ENCODE results near the gene ANTXRL. TPM values are rescaled to one million over a fixed set of nuclear protein-coding genes. Genes with fewer than 3 reads are reported as not detected.
A peak's percentile ranks its signal among the peaks of the same experiment; 100 is the strongest.
"Not testable (repeated sequence)": the region's sequence is repeated elsewhere in the genome, so short reads cannot be mapped to it uniquely, and the experiment has no call there.

Gene ANTXRL
- total RNA-seq, 1 donor from 2014 or later, result not detected

GRCh38 chr10:46250481-46250880 lies 36.3 kb upstream of the ANTXRL start:
- intact Hi-C loops (cut with micrococcal nuclease), result loop anchor here (2.0 kb wide), 1 partner anchor 60 kb away; no protein-coding TSS in a partner anchor
- Mint-ChIP-seq H3K36me3 (ENCODE audit: low read depth) (peaks cover 15% of the 10 kb centered on the region), H3K27me3 (no peaks in the 10 kb centered on the region), H3K4me3 (no peak overlapping the region), H3K9me3 (no peaks in the 10 kb centered on the region), H3K27ac (no peak overlapping the region), H3K4me1 (no peaks in the 10 kb centered on the region)
- no peak for DNase-seq

DNA sequence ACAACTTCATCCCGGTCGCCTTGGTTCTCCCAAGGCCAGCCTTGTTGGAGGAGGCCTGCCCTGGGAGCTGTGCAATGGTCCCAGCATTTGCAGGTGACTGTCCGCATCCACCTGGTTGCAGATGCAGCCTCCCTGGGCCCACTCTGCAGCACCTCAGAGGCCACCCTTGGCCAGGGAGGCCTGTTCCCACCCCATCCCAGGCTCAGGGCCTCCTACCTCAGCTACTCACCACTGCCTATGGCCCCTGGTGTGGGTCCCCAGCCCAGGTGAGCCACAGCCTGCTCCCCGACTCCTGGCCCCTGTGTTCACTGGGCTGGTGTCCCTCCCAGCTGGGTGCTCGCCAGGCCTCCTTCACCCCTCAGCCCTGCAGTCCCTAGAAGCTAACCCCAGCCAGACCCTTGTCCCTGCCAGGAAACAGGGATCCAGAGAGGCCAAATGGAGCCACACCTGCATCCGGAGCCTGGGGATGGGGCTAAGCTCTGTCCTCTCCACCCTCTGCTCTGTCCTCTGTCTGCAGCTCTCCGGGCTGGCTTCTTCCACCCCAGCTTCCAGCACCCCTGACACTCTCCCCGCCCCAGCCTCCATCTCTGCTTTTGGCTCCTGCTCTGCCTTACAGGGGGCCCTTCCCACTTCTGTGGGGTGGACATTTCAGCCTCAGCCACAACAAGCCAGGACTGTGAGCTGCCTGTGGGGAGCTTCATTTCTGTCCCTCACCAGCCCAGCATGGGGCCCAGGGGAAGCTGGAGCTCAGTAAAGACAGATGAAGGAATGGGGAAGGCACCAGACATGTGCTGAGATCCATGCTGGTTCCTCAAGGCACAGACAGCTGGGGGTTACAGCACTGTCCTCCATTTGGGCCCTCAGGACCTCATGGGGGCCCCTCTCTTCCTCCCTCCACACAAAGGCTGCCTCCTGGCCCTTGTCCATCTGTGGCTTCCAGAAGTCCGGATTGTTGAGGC lies 35.6 kb upstream of the ANTXRL start:
- intact Hi-C loops (cut with micrococcal nuclease), result loop anchor here (2.0 kb wide), 1 partner anchor 60 kb away; no protein-coding TSS in a partner anchor
- no peak for DNase-seq

GRCh38 chr10:46251857-46252847 lies 34.6 kb upstream of the ANTXRL start:
- Mint-ChIP-seq H3K9me3 (no peaks in the 10 kb centered on the region), H3K36me3 (ENCODE audit: low read depth) (peaks cover 17% of the 10 kb centered on the region), H3K4me3 (no peak overlapping the region), H3K27me3 (no peaks in the 10 kb centered on the region), H3K4me1 (peaks cover 2% of the 10 kb centered on the region), H3K27ac (no peak overlapping the region)
- no peak for DNase-seq
- intact Hi-C loops (cut with micrococcal nuclease), result loop anchor here (2.0 kb wide), 1 partner anchor 59 kb away; no protein-coding TSS in a partner anchor

More for the DNA sequence above, 35.6 kb upstream of the ANTXRL start:
- H3K27ac Mint-ChIP-seq, result no peak overlapping the region
- peaks cover 17% of the 10 kb centered on the region for H3K36me3 Mint-ChIP-seq (ENCODE audit: low read depth)
- H3K9me3 Mint-ChIP-seq, result no peaks in the 10 kb centered on the region
- no peaks in the 10 kb centered on the region for H3K27me3 Mint-ChIP-seq
- H3K4me3 Mint-ChIP-seq, result no peak overlapping the region
- H3K4me1 Mint-ChIP-seq, result peaks cover 2% of the 10 kb centered on the region

DNA sequence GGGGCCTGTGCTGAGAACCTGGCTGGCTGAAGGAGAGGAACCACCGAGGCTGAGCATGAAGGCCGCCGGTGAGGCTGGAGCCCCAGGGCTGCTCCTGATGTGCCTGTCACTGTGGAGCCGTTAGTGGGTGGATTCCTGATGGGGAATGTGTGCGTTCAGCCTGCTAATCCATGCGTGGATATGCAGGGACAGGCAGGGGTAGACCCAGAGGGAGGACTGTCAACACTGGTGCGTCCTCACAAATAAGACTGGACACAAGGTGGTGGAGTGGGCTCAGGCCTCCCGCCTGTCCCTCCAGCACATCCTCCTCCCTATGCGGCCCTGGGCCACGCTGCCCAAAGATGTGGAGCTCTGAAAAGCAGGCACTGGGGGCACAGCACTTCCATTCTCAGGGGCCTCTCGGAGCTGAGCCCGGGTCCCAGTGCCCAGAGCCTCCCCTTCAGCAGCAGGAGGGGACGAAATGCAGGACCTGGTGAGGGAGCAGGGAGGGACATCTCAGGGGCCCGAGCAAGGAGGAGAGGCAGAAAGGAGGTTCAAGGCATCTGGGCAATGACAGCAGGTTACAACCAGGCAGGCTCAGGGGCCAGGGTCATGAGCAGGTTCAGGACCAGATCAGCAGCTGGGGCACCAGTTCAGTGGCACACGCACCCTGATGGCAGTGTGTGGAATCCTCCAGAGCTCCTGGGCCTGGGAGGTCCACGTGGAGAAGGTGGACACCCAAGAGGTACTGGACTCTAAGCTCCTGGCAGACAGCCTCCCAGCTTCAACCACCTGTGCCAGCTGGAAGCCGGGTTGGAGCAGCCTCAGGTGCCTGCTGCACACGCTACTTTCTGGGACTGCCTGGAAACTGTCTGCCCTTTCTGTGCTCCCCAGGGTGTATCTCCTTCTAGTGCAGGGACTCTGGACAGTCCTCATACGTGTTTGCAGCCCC lies 33.5 kb upstream of the ANTXRL start:
- no peak for DNase-seq
- Mint-ChIP-seq H3K9me3 (no peaks in the 10 kb centered on the region), H3K4me1 (peaks cover 2% of the 10 kb centered on the region), H3K27me3 (no peaks in the 10 kb centered on the region), H3K27ac (no peak overlapping the region), H3K4me3 (no peak overlapping the region), H3K36me3 (ENCODE audit: low read depth) (peaks cover 22% of the 10 kb centered on the region)
- intact Hi-C loops (cut with micrococcal nuclease), result no loop called here

- Mint-ChIP-seq H3K4me3 (no peak overlapping the region), H3K27me3 (no peaks in the 10 kb centered on the region), H3K27ac (no peak overlapping the region), H3K9me3 (no peaks in the 10 kb centered on the region), H3K4me1 (peaks cover 5% of the 10 kb centered on the region), H3K36me3 (ENCODE audit: low read depth) (peaks cover 23% of the 10 kb centered on the region)
- no peak for DNase-seq
- intact Hi-C loops (cut with micrococcal nuclease), result no loop called here
Measured at GRCh38 chr10:46254007-46254383, 32.8 kb upstream of the ANTXRL start.

GRCh38 chr10:46254467-46254866 lies 32.3 kb upstream of the ANTXRL start:
- peak; percentile 36 for DNase-seq
- Mint-ChIP-seq H3K4me3 (no peak overlapping the region), H3K36me3 (ENCODE audit: low read depth) (peaks cover 23% of the 10 kb centered on the region), H3K4me1 (peaks cover 5% of the 10 kb centered on the region), H3K27ac (no peak overlapping the region), H3K9me3 (no peaks in the 10 kb centered on the region), H3K27me3 (no peaks in the 10 kb centered on the region)
- intact Hi-C loops (cut with micrococcal nuclease), result no loop called here

- intact Hi-C loops (cut with micrococcal nuclease); H3K4me3 Mint-ChIP-seq; H3K9me3 Mint-ChIP-seq: not testable (repeated sequence)
Measured at GRCh38 chr10:46255210-46255609, 31.6 kb upstream of the ANTXRL start.

GRCh38 chr10:46255801-46256747 lies 30.7 kb upstream of the ANTXRL start:
- Mint-ChIP-seq H3K27ac (no peak overlapping the region), H3K4me3 (no peak overlapping the region), H3K9me3 (no peaks in the 10 kb centered on the region), H3K4me1 (peaks cover 5% of the 10 kb centered on the region), H3K36me3 (ENCODE audit: low read depth) (peaks cover 31% of the 10 kb centered on the region), H3K27me3 (no peaks in the 10 kb centered on the region)
- intact Hi-C loops (cut with micrococcal nuclease), result no loop called here
- DNase-seq, result peak; percentile 84

More at GRCh38 chr10:46255210-46255609, 31.6 kb upstream of the ANTXRL start:
- peak overlapping the region; percentile 17 for H3K27ac Mint-ChIP-seq
- H3K4me1 Mint-ChIP-seq, DNase-seq, H3K27me3 Mint-ChIP-seq: not testable (repeated sequence)
- peaks cover 25% of the 10 kb centered on the region for H3K36me3 Mint-ChIP-seq (ENCODE audit: low read depth)

- H3K27ac Mint-ChIP-seq, result no peak overlapping the region
- no peaks in the 10 kb centered on the region for H3K27me3 Mint-ChIP-seq
- H3K4me1 Mint-ChIP-seq, result peaks cover 6% of the 10 kb centered on the region
- H3K9me3 Mint-ChIP-seq, result no peaks in the 10 kb centered on the region
- no peak for DNase-seq
- peaks cover 37% of the 10 kb centered on the region for H3K36me3 Mint-ChIP-seq (ENCODE audit: low read depth)
- H3K4me3 Mint-ChIP-seq, result no peak overlapping the region
- intact Hi-C loops (cut with micrococcal nuclease), result no loop called here
Measured at GRCh38 chr10:46257099-46257498, 29.7 kb upstream of the ANTXRL start.

- intact Hi-C loops (cut with micrococcal nuclease), result loop anchor here (10.0 kb wide), 1 partner anchor 228 kb away; the partner anchor contains the start of gene NCOA4
- DNase-seq, result peak; percentile 39
- H3K9me3 Mint-ChIP-seq, H3K27me3 Mint-ChIP-seq, H3K27ac Mint-ChIP-seq, H3K4me3 Mint-ChIP-seq: not testable (repeated sequence)
- H3K4me1 Mint-ChIP-seq, result peaks cover 11% of the 10 kb centered on the region
- peaks cover 32% of the 10 kb centered on the region for H3K36me3 Mint-ChIP-seq (ENCODE audit: low read depth)
Measured at GRCh38 chr10:46262906-46263560, 23.8 kb upstream of the ANTXRL start.

DNA sequence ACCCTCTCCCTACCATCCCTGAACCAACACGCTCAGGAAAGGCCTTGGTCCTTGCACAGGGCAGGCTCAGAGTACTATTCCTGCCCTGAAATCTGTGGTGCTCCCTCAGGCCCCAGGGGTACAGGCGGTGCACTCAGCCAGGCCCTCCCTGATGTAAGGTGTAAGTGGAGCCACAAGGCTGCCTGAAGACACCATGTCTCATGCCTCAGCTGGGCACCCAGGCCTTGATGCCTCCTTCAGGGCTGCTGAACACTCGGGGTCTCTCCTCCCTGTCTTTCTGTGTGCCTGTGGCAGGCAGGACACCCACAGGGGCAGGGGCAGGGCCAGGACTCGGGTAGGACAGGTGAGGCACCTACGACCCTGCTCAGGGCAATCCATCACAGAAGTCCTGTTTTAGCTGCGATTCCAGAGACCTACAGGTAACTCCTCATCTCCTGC lies 22.9 kb upstream of the ANTXRL start:
- Mint-ChIP-seq H3K4me1 (peaks cover 8% of the 10 kb centered on the region), H3K4me3 (no peak overlapping the region), H3K9me3 (no peaks in the 10 kb centered on the region), H3K27me3 (no peaks in the 10 kb centered on the region), H3K36me3 (ENCODE audit: low read depth) (peaks cover 29% of the 10 kb centered on the region), H3K27ac (no peak overlapping the region)
- intact Hi-C loops (cut with micrococcal nuclease), result loop anchor here (10.0 kb wide), 1 partner anchor 229 kb away; the partner anchor contains the start of gene NCOA4
- DNase-seq, result peak; percentile 55
